CD8-positive, alpha-beta memory T cell (primary cell): ENCODE measurements around the gene BRAP. TPM values are rescaled to one million over a fixed set of nuclear protein-coding genes. Genes with fewer than 3 reads are reported as not detected.
"Not testable (repeated sequence)": the region's sequence is repeated elsewhere in the genome, so short reads cannot be mapped to it uniquely, and the experiment has no call there.

Source experiments
- CTCF ChIA-PET: fragments of 350-600 bp; sonication (Branson Sonifier 250); formaldehyde crosslinking; loops from one replicate; lab custom pipeline; 2021; ENCODE audit warnings: antibody characterized with exemption; lab: Charles Lee
- POLR2A ChIA-PET: fragments of 350-600 bp; sonication (Branson Sonifier 250); formaldehyde crosslinking; loops from one replicate; lab custom pipeline; 2021; ENCODE audit warnings: antibody characterized with exemption; lab: Charles Lee
- DNase-seq, 5 donors: peaks; one replicate each; pipeline versions ENCODE4 v3.0.0 to v3.0.0-alpha.2; 2020 to 2022; ENCODE audit warnings: mixed read lengths in 1 of 5
- H3K27ac ChIP-seq: one replicate; pipeline ENCODE4 v1.7.0; 2013; ENCODE audit warnings: low read depth, mild to moderate bottlenecking, low read length, moderate library complexity
- H3K27me3 ChIP-seq: 2 replicates; pipeline ENCODE4 v1.7.0; 2013; ENCODE audit warnings: low read length, mild to moderate bottlenecking; ENCODE audit not compliant: insufficient read depth, poor library complexity, severe bottlenecking
- H3K36me3 ChIP-seq: 2 replicates; pipeline ENCODE4 v1.7.0; 2013; ENCODE audit warnings: mild to moderate bottlenecking, low read length, moderate library complexity; ENCODE audit not compliant: insufficient read depth
- H3K4me1 ChIP-seq: 2 replicates; pipeline ENCODE4 v1.7.0; 2013; ENCODE audit warnings: mild to moderate bottlenecking, low read length, moderate library complexity; ENCODE audit not compliant: insufficient read depth
- H3K4me3 ChIP-seq: 2 replicates; pipeline ENCODE4 v1.7.0; 2013; ENCODE audit warnings: mild to moderate bottlenecking, low read length
- H3K9me3 ChIP-seq: 2 replicates; pipeline ENCODE4 v1.7.0; 2013; ENCODE audit warnings: mild to moderate bottlenecking, low read length
- H3K27ac Mint-ChIP-seq, 8 donors: one replicate each; pipeline ENCODE4 v1.8.0; 2020 to 2021; ENCODE audit warnings: mixed read lengths in 8 of 8, mild to moderate bottlenecking in 6 of 8, inconsistent platforms in 3 of 8, moderate library complexity in 3 of 8
- H3K27me3 Mint-ChIP-seq, 2 donors: one replicate each; pipeline ENCODE4 v1.8.0; 2020 to 2021; ENCODE audit warnings: mixed read lengths in 2 of 2, mild to moderate bottlenecking in 1 of 2, moderate library complexity in 1 of 2
- H3K36me3 Mint-ChIP-seq, 3 donors: one replicate each; pipeline ENCODE4 v1.8.0; 2020 to 2021; ENCODE audit warnings: mixed read lengths in 3 of 3, inconsistent platforms in 1 of 3, mild to moderate bottlenecking in 1 of 3
- H3K4me1 Mint-ChIP-seq, 3 donors: one replicate each; pipeline ENCODE4 v1.8.0; 2020 to 2021; ENCODE audit warnings: mixed read lengths in 3 of 3, inconsistent platforms in 1 of 3, mild to moderate bottlenecking in 1 of 3
- H3K4me3 Mint-ChIP-seq, 7 donors: one replicate each; pipeline ENCODE4 v1.8.0; 2020 to 2021; ENCODE audit warnings: mixed read lengths in 7 of 7, mild to moderate bottlenecking in 6 of 7, moderate library complexity in 4 of 7, inconsistent platforms in 2 of 7
- H3K9me3 Mint-ChIP-seq, 5 donors: one replicate each; pipeline ENCODE4 v1.8.0; 2020 to 2022; ENCODE audit warnings: mixed read lengths in 5 of 5, mild to moderate bottlenecking in 3 of 5, moderate library complexity in 2 of 5, inconsistent platforms in 1 of 5
- polyA plus RNA-seq: library from polyadenylated mRNA; unstranded; fragments of 300-500 nt; fragmentation: Illumina TruSeq; gene quantifications from one replicate; pipeline ENCODE4 v1.2.3, GENCODE V29; 2021
- total RNA-seq, 2 experiments: library from RNA; stranded (reverse); gene quantifications; one replicate each; pipeline ENCODE4 v1.2.3, GENCODE V29; 2021

Gene BRAP
- total RNA-seq (10 to 100 TPM; 23.2 to 25.9 TPM), polyA plus RNA-seq (27.5 TPM)

- H3K9me3 Mint-ChIP-seq = no peaks in the 10 kb centered on the region
- POLR2A ChIA-PET = interaction anchor here (0.6 to 1.3 kb wide), 4 partner anchors 12 to 241 kb away, joined by 3 to 4 read pairs (median 3); no protein-coding TSS in a partner anchor
Measured at GRCh38 chr12:111685811-111686573, at the start of gene BRAP, which contains the start of gene ACAD10. TSS of gene BRAP (minus strand) at chr12:111685956. CDS start at chr12:111685792, 164 bp downstream. TSS of gene ACAD10 (plus strand) at chr12:111686053. CDS start at chr12:111692710, 6,657 bp downstream.

GRCh38 chr12:111733340-111733915 is 47.7 kb upstream of the BRAP start:
- Histone ChIP-seq H3K36me3 (peaks cover 4% of the 10 kb centered on the region), H3K4me1 (no peaks in the 10 kb centered on the region), H3K27ac (no peak overlapping the region), H3K9me3 (no peaks in the 10 kb centered on the region), H3K4me3 (no peak overlapping the region), H3K27me3 (no peaks in the 10 kb centered on the region)
- no peaks in the 10 kb centered on the region for H3K4me1 Mint-ChIP-seq
- ChIA-PET POLR2A (no interaction called here), CTCF (no interaction called here)
- H3K27ac Mint-ChIP-seq = peak overlapping the region in 2 of 8 donors; percentile 57 to 92
- no peaks in the 10 kb centered on the region for H3K27me3 Mint-ChIP-seq
- H3K4me3 Mint-ChIP-seq = no peak overlapping the region
- peaks cover 7 to 70% (median 21%) of the 10 kb centered on the region in 3 donors for H3K36me3 Mint-ChIP-seq
- no peaks in the 10 kb centered on the region for H3K9me3 Mint-ChIP-seq
- no peak for DNase-seq

More at GRCh38 chr12:111685811-111686573, at the start of gene BRAP, which contains the start of gene ACAD10:
- Mint-ChIP-seq H3K4me1 (peaks cover 38 to 54% (median 48%) of the 10 kb centered on the region in 3 donors), H3K36me3 (peaks cover 6 to 39% (median 11%) of the 10 kb centered on the region in 3 donors), H3K27me3 (peaks cover 0 to 4% of the 10 kb centered on the region in 2 donors), H3K4me3 (peak within 1 kb of the TSS; percentile 90 to 100 (median 96)), H3K27ac (peak within 1 kb of the TSS; percentile 95 to 99 (median 96))
- Histone ChIP-seq H3K9me3 (no peaks in the 10 kb centered on the region), H3K4me3 (peak within 1 kb of the TSS; percentile 94), H3K36me3 (peaks cover 6% of the 10 kb centered on the region), H3K4me1 (peaks cover 29% of the 10 kb centered on the region), H3K27me3 (no peaks in the 10 kb centered on the region), H3K27ac (peak within 1 kb of the TSS; percentile 84)
- peak; percentile 88 to 96 (median 95) for DNase-seq
- CTCF ChIA-PET = interaction anchor here (1.2 to 2.4 kb wide), 2 partner anchors 13 to 127 kb away, joined by 4 to 11 read pairs; no protein-coding TSS in a partner anchor

- no peak for DNase-seq
- no peaks in the 10 kb centered on the region for H3K4me1 Mint-ChIP-seq
- no peak overlapping the region for H3K27ac ChIP-seq
- CTCF ChIA-PET = no interaction called here
- peaks cover 7 to 74% (median 26%) of the 10 kb centered on the region in 3 donors for H3K36me3 Mint-ChIP-seq
- POLR2A ChIA-PET = no interaction called here
- H3K4me1 ChIP-seq = no peaks in the 10 kb centered on the region
- H3K27me3 ChIP-seq = no peaks in the 10 kb centered on the region
- no peaks in the 10 kb centered on the region for H3K9me3 Mint-ChIP-seq
- no peak overlapping the region for H3K27ac Mint-ChIP-seq
- no peaks in the 10 kb centered on the region for H3K9me3 ChIP-seq
- H3K4me3 ChIP-seq = no peak overlapping the region
- H3K36me3 ChIP-seq = peaks cover 4% of the 10 kb centered on the region
- H3K27me3 Mint-ChIP-seq = no peaks in the 10 kb centered on the region
- H3K4me3 Mint-ChIP-seq = no peak overlapping the region
Measured at GRCh38 chr12:111732786-111733185, 47.0 kb upstream of the BRAP start.

GRCh38 chr12:111730420-111730819 is 44.7 kb upstream of the BRAP start:
- H3K27me3 Mint-ChIP-seq = no peaks in the 10 kb centered on the region
- Histone ChIP-seq H3K27ac (no peak overlapping the region), H3K9me3 (no peaks in the 10 kb centered on the region), H3K27me3 (no peaks in the 10 kb centered on the region), H3K4me3 (no peak overlapping the region), H3K4me1 (no peaks in the 10 kb centered on the region), H3K36me3 (peaks cover 4% of the 10 kb centered on the region)
- no peak overlapping the region for H3K4me3 Mint-ChIP-seq
- H3K9me3 Mint-ChIP-seq = no peaks in the 10 kb centered on the region
- CTCF ChIA-PET = no interaction called here
- no peaks in the 10 kb centered on the region for H3K4me1 Mint-ChIP-seq
- POLR2A ChIA-PET = no interaction called here
- H3K36me3 Mint-ChIP-seq = peaks cover 3 to 71% (median 24%) of the 10 kb centered on the region in 3 donors
- no peak overlapping the region for H3K27ac Mint-ChIP-seq
- no peak for DNase-seq

GRCh38 chr12:111728795-111729194 is 43.0 kb upstream of the BRAP start:
- ChIA-PET CTCF (no interaction called here), POLR2A (no interaction called here)
- H3K4me3 Mint-ChIP-seq = no peak overlapping the region
- no peak overlapping the region for H3K27ac ChIP-seq
- H3K4me1 Mint-ChIP-seq = no peaks in the 10 kb centered on the region
- no peak overlapping the region for H3K4me3 ChIP-seq
- no peaks in the 10 kb centered on the region for H3K9me3 Mint-ChIP-seq
- H3K27me3 ChIP-seq = no peaks in the 10 kb centered on the region
- no peak for DNase-seq
- peaks cover 3 to 71% (median 21%) of the 10 kb centered on the region in 3 donors for H3K36me3 Mint-ChIP-seq
- H3K9me3 ChIP-seq = no peaks in the 10 kb centered on the region
- no peak overlapping the region for H3K27ac Mint-ChIP-seq
- no peaks in the 10 kb centered on the region for H3K27me3 Mint-ChIP-seq
- H3K36me3 ChIP-seq = peaks cover 8% of the 10 kb centered on the region
- H3K4me1 ChIP-seq = no peaks in the 10 kb centered on the region

- peak overlapping the region in 1 of 8 donors; percentile 54 for H3K27ac Mint-ChIP-seq
- H3K9me3 ChIP-seq, H3K27me3 Mint-ChIP-seq, CTCF ChIA-PET, DNase-seq, H3K4me1 Mint-ChIP-seq, H3K4me3 ChIP-seq, H3K9me3 Mint-ChIP-seq, H3K4me1 ChIP-seq, POLR2A ChIA-PET, H3K27ac ChIP-seq, H3K27me3 ChIP-seq, H3K4me3 Mint-ChIP-seq: not testable (repeated sequence)
- H3K36me3 Mint-ChIP-seq = peaks cover under 1 to 50% (median 15%) of the 10 kb centered on the region in 3 donors
- peaks cover 12% of the 10 kb centered on the region for H3K36me3 ChIP-seq
Measured at GRCh38 chr12:111723646-111724360, 38.0 kb upstream of the BRAP start.

- no peaks in the 10 kb centered on the region for H3K9me3 Mint-ChIP-seq
- H3K27me3 ChIP-seq = no peaks in the 10 kb centered on the region
- no peaks in the 10 kb centered on the region for H3K9me3 ChIP-seq
- no peaks in the 10 kb centered on the region for H3K4me1 Mint-ChIP-seq
- H3K4me1 ChIP-seq = no peaks in the 10 kb centered on the region
- H3K27ac Mint-ChIP-seq = peak overlapping the region in 1 of 8 donors; percentile 43
- CTCF ChIA-PET = no interaction called here
- no peak overlapping the region for H3K4me3 ChIP-seq
- no peaks in the 10 kb centered on the region for H3K27me3 Mint-ChIP-seq
- POLR2A ChIA-PET = no interaction called here
- no peak overlapping the region for H3K4me3 Mint-ChIP-seq
- no peak overlapping the region for H3K27ac ChIP-seq
- H3K36me3 ChIP-seq = peaks cover 16% of the 10 kb centered on the region
- H3K36me3 Mint-ChIP-seq = peaks cover 0 to 56% (median 13%) of the 10 kb centered on the region in 3 donors
- no peak for DNase-seq
Measured at GRCh38 chr12:111720457-111720856, 34.7 kb upstream of the BRAP start.
